HK-2 (cell line): ENCODE results near the gene CHMP4A.

Experiments
- DNase-seq: peaks from one replicate; pipeline ENCODE4 v3.0.0-alpha.2; 2018; ENCODE audit not compliant: unreplicated experiment

Gene CHMP4A

GRCh38 chr14:24212924-24213865 is at the start of gene CHMP4A:
CHMP4A (minus strand) TSS chr14:24213488; CDS start chr14:24213439, 49 bp downstream.
- DNase-seq: peak; percentile 98

- no peak for DNase-seq
These were observed 48.7 kb upstream of the CHMP4A start for GRCh38 chr14:24261969-24262327.

GRCh38 chr14:24261256-24261968 is 48.1 kb upstream of the CHMP4A start:
- DNase-seq: no peak

GRCh38 chr14:24260780-24261157 is 47.5 kb upstream of the CHMP4A start:
- DNase-seq: no peak

- DNase-seq: no peak
These were observed 46.9 kb upstream of the CHMP4A start for GRCh38 chr14:24260026-24260779.

GRCh38 chr14:24259282-24260025 is 46.2 kb upstream of the CHMP4A start:
- DNase-seq: no peak

- DNase-seq: no peak
These were observed 45.4 kb upstream of the CHMP4A start for GRCh38 chr14:24258548-24259265.

GRCh38 chr14:24258119-24258518 is 44.8 kb upstream of the CHMP4A start:
- DNase-seq: no peak

GRCh38 chr14:24256960-24257359 is 43.7 kb upstream of the CHMP4A start:
- no peak for DNase-seq

- no peak for DNase-seq
These were observed 42.8 kb upstream of the CHMP4A start for GRCh38 chr14:24255931-24256711.

GRCh38 chr14:24255438-24255837 is 42.1 kb upstream of the CHMP4A start:
- DNase-seq: no peak

- no peak for DNase-seq
These were observed 41.5 kb upstream of the CHMP4A start for GRCh38 chr14:24254630-24255392.

GRCh38 chr14:24253936-24254335 is 40.6 kb upstream of the CHMP4A start:
- DNase-seq: no peak

- no peak for DNase-seq
These were observed 39.2 kb upstream of the CHMP4A start for GRCh38 chr14:24252289-24253124.

- DNase-seq: peak; percentile 53
These were observed 38.6 kb upstream of the CHMP4A start for GRCh38 chr14:24251880-24252288.

GRCh38 chr14:24250354-24250753 is 37.1 kb upstream of the CHMP4A start:
- DNase-seq: no peak

- DNase-seq: no peak
These were observed 36.1 kb upstream of the CHMP4A start for GRCh38 chr14:24249230-24250021.

GRCh38 chr14:24247422-24247821 is 34.1 kb upstream of the CHMP4A start:
- no peak for DNase-seq
